CD4-positive, alpha-beta T cell treated with Interleukin-6 at 100 ng/mL for 8 hours (primary cell): Measurements from ENCODE around the gene ZNF362.

Experiments
- DNase-seq: peaks from one replicate; pipeline ENCODE4 v3.0.0-alpha.2; 2020; ENCODE audit warnings: mixed read lengths, low spot score

The ZNF362 gene

DNA sequence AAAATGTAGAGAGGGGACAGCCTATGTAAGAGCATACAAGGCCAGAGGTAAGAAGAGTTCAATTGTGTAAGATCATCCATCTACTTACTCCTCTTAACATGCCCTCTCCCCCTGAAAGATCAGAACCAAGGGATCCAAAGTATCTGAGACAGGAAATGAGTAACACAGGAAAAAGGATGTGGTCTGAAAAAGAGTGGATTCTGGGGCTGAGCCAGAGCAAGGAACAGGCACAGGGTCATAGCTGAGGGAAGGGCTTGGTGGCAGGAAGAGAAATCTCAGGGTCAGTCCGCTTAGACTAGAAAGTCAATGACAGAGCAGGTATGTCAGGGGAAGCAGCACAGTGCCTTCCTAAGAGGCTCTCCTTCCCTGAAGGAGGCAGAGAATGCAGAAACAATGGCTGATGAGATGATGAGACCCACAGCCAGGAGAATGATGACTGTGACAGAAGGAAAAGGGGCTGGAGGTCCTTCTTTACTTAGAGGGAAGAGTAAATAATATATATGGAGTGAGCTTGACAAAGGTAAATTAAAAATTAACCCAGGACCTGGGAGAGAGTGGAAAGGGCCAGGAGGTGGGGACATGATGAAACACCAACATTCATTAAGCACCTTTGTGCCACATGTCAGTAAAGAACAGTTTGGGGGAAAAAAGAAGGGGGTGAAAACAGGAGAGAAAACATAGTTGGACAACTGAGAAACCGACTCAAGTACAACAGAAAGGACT, 90.8 kb downstream of the ZNF362 start:
- no peak for DNase-seq

- DNase-seq = no peak
Measured at GRCh38 chr1:33347650-33347992, 91.3 kb downstream of the ZNF362 start.

GRCh38 chr1:33348194-33348593, 91.9 kb downstream of the ZNF362 start:
- no peak for DNase-seq

- no peak for DNase-seq
Measured at GRCh38 chr1:33348676-33349080, 92.4 kb downstream of the ZNF362 start.

- peak; percentile 11 for DNase-seq
Measured at GRCh38 chr1:33349081-33349759, 92.9 kb downstream of the ZNF362 start.

- DNase-seq = peak; percentile 80
Measured at GRCh38 chr1:33349778-33350610, 93.7 kb downstream of the ZNF362 start.
